K562 (cell line): Measurements from ENCODE around the gene TARBP1. TPM values are rescaled to one million over a fixed set of nuclear protein-coding genes. Genes with fewer than 3 reads are reported as not detected.

Source experiments
- ATF7 ChIP-seq: fragments of 450-650 bp; IDR thresholded peaks from 2 replicates; pipeline ENCODE4 v1.7.1; 2014; ENCODE audit warnings: mild to moderate bottlenecking, moderate library complexity
- BRCA1 ChIP-seq, 2 experiments: fragments of 450-650 bp in 1 of 2; sonication (generic) in 1 of 2; formaldehyde crosslinking in 1 of 2; IDR thresholded peaks; 2 replicates each; pipeline versions ENCODE4 v1.5.0 to v1.6.1; 2017 to 2020; ENCODE audit warnings: mild to moderate bottlenecking in 1 of 2, missing genetic modification reagents in 1 of 2
- CEBPG ChIP-seq, 3 experiments: fragments of 200-800 bp in 1 of 3; sonication (Bioruptor generic) in 1 of 3; sonication (generic) in 1 of 3; formaldehyde crosslinking in 1 of 3; IDR thresholded peaks in 2 of 3; conservative IDR thresholded peaks in 1 of 3; 2 replicates each; pipeline versions ENCODE4 v1.6.1 to v1.8.0; 2016 to 2022; ENCODE audit warnings: missing compliant biosample characterization in 2 of 3, missing genetic modification characterization in 2 of 3, mild to moderate bottlenecking in 1 of 3, missing genetic modification reagents in 1 of 3
- CUX1 ChIP-seq: fragments of 200-800 bp; sonication (Bioruptor generic); IDR thresholded peaks from 2 replicates; pipeline ENCODE4 v1.6.1; 2016; ENCODE audit warnings: missing genetic modification characterization, missing compliant biosample characterization
- HNRNPLL ChIP-seq: fragments of 200-400 bp; formaldehyde crosslinking; IDR thresholded peaks from 2 replicates; pipeline ENCODE4 v1.6.1; 2017; ENCODE audit warnings: low read length, low read depth, mild to moderate bottlenecking; ENCODE audit not compliant: poor library complexity, severe bottlenecking
- SRF ChIP-seq, 2 experiments: fragments of 250-450, 450-650 bp in 1 of 2; sonication (Bioruptor Pico) in 1 of 2; sonication (generic) in 1 of 2; formaldehyde crosslinking; IDR thresholded peaks; 2 replicates each; pipeline versions ENCODE4 v1.5.0 to v1.5.1; 2020 to 2022; ENCODE audit warnings: mild to moderate bottlenecking in 1 of 2, missing genetic modification reagents in 1 of 2
- STAT5B ChIP-seq: fragments of 250-450 bp; sonication (Bioruptor Pico); IDR thresholded peaks from 2 replicates; pipeline ENCODE4 v1.8.0; 2021; ENCODE audit warnings: mild to moderate bottlenecking, inconsistent platforms
- ZBED1 ChIP-seq: IDR thresholded peaks from 2 replicates; pipeline ENCODE4 v1.6.1; 2014
- ZBTB40 ChIP-seq, 2 experiments: fragments of 450-650 bp in 1 of 2; sonication (generic) in 1 of 2; formaldehyde crosslinking in 1 of 2; IDR thresholded peaks; 2 replicates each; pipeline versions ENCODE4 v1.7.1 to v1.9.0; 2016 to 2022; ENCODE audit warnings: inconsistent platforms in 1 of 2, mild to moderate bottlenecking in 1 of 2, missing genetic modification reagents in 1 of 2
- ZNF239 ChIP-seq: fragments of 250-450 bp; sonication (Bioruptor Pico); IDR thresholded peaks from 2 replicates; pipeline ENCODE4 v1.4.0; 2020; ENCODE audit warnings: mild to moderate bottlenecking
- ZNF699 ChIP-seq: fragments of 250-450 bp; sonication (Bioruptor Pico); IDR thresholded peaks from 2 replicates; pipeline ENCODE4 v1.8.0; 2021; ENCODE audit warnings: mild to moderate bottlenecking, moderate library complexity; ENCODE audit not compliant: insufficient replicate concordance
- polyA plus RNA-seq, 8 experiments: library from polyadenylated mRNA; depleted of rRNA in 4 of 8; stranded (reverse) in 5 of 8; unstranded in 3 of 8; fragments of >200 nt; fragmentation: Nextera tagmentation in 2 of 8; fragmentation: Illumina TruSeq in 1 of 8; extraction: Ambion mirVana in 2 of 8; extraction: Trizol in 1 of 8; gene quantifications; 2 replicates each; pipeline versions ENCODE4 v1.2.1 to v1.2.3, GENCODE V29; 2011 to 2014; ENCODE audit warnings: inconsistent platforms in 1 of 8, missing spikeins in 1 of 8
- total RNA-seq, 7 experiments: library from RNA; depleted of rRNA in 6 of 7; stranded (reverse); fragments of >200 nt in 6 of 7; fragmentation: Illumina TruSeq in 2 of 7; extraction: Trizol in 2 of 7; gene quantifications; 2 replicates each; pipeline versions ENCODE4 v1.2.1 to v1.2.3, GENCODE V29; 2011 to 2021; ENCODE audit warnings: low replicate concordance in 1 of 7

Gene TARBP1
- total and polyA plus RNA-seq, 9 of the 15 experiments (the other 6 are each of a cell fraction or from before 2014, with no cell fraction given) = 8.8 to 48.0 (median 22.9) TPM

GRCh38 chr1:234342774-234343173 is 136.2 kb downstream of the TARBP1 start (continued):
- TF ChIP-seq CUX1 (CRISPR knock-in tag) = no peak
- TF ChIP-seq SRF (CRISPR knock-in tag; IDR thresholded peaks at IDR 0.05) = no peak
- TF ChIP-seq ZBTB40 (IDR thresholded peaks at IDR 0.05) = no peak
- no peak for TF ChIP-seq ZBTB40 (CRISPR knock-in tag; IDR thresholded peaks at IDR 0.05)
- no peak for TF ChIP-seq ATF7
- no peak for TF ChIP-seq ZNF699
- TF ChIP-seq ZBED1 = no peak
- no peak for TF ChIP-seq STAT5B
- TF ChIP-seq CEBPG (CRISPR knock-in tag; IDR thresholded peaks at IDR 0.05) = no peak
- TF ChIP-seq CEBPG (tag; conservative IDR thresholded peaks at IDR 0.05 in 1 of 2, IDR thresholded peaks at IDR 0.05 in 1 of 2) = no peak
- TF ChIP-seq BRCA1 (IDR thresholded peaks at IDR 0.05) = no peak
- no peak for TF ChIP-seq BRCA1 (CRISPR knock-in tag; IDR thresholded peaks at IDR 0.05)
- TF ChIP-seq HNRNPLL = no peak
- no peak for TF ChIP-seq ZNF239 (CRISPR knock-in tag)
- TF ChIP-seq, all 486 proteins: peak for 0
